H1 (cell line): Measurements from ENCODE around the gene PRTG. TPM values are rescaled to one million over a fixed set of nuclear protein-coding genes. Genes with fewer than 3 reads are reported as not detected.

Source experiments
- CTCF ChIA-PET: fragments of 300-600 bp; sonication (Branson Sonifier 250); formaldehyde crosslinking; loops from one replicate; lab custom pipeline; 2021; ENCODE audit not compliant: partially characterized antibody; lab: Charles Lee
- POLR2A ChIA-PET: fragments of 300-600 bp; sonication (Branson Sonifier 250); formaldehyde crosslinking; loops from one replicate; lab custom pipeline; 2021; ENCODE audit warnings: inconsistent platforms; ENCODE audit not compliant: partially characterized antibody; lab: Charles Lee
- DNase-seq, 2 experiments: peaks; one replicate each; pipeline versions ENCODE4 v3.0.0 to v3.0.0-alpha.2; 2010 to 2022; ENCODE audit warnings: low spot score in 2 of 2, low read depth in 1 of 2, mixed read lengths in 1 of 2
- FAIRE-seq: peaks from 2 replicates; lab custom pipeline; 2011; peaks lifted over from hg19 to GRCh38; lab: Jason Lieb, UNC
- H2AFZ ChIP-seq: 2 replicates; pipeline ENCODE4 v1.8.1; 2012; ENCODE audit warnings: low read length, inconsistent platforms
- H2AK5ac ChIP-seq: 2 replicates; pipeline ENCODE4 v1.6.1; 2013; ENCODE audit warnings: low read depth, low read length
- H2BK120ac ChIP-seq: replicated peaks from 2 replicates; pipeline ENCODE3; 2013; ENCODE audit warnings: low read depth, low read length, inconsistent platforms
- H2BK12ac ChIP-seq: 2 replicates; pipeline ENCODE4 v1.6.1; 2013; ENCODE audit warnings: low read depth, low read length
- H2BK15ac ChIP-seq: 2 replicates; pipeline ENCODE4 v1.6.1; 2013; ENCODE audit warnings: low read length
- H2BK20ac ChIP-seq: 2 replicates; pipeline ENCODE4 v1.6.1; 2013; ENCODE audit warnings: low read length
- H2BK5ac ChIP-seq: 2 replicates; pipeline ENCODE4 v1.6.1; 2013; ENCODE audit warnings: low read depth, low read length
- H3K14ac ChIP-seq: 2 replicates; pipeline ENCODE4 v1.6.1; 2013; ENCODE audit warnings: inconsistent platforms; ENCODE audit not compliant: insufficient read length
- H3K18ac ChIP-seq: 2 replicates; pipeline ENCODE4 v1.6.1; 2013; ENCODE audit warnings: low read length; ENCODE audit errors: extremely low read depth
- H3K23ac ChIP-seq: 2 replicates; pipeline ENCODE4 v1.6.1; 2013; ENCODE audit warnings: inconsistent platforms; ENCODE audit not compliant: insufficient read length
- H3K23me2 ChIP-seq: 2 replicates; pipeline ENCODE4 v1.6.1; 2013; ENCODE audit warnings: low read depth, low read length
- H3K27ac ChIP-seq: 2 replicates; pipeline ENCODE4 v1.6.1; 2011; ENCODE audit warnings: low read depth, low read length, inconsistent platforms
- H3K27me3 ChIP-seq, 4 experiments: replicated peaks in 1 of 4; 1 replicate in 1 of 4; 2 replicates in 3 of 4; pipeline versions ENCODE4 v1.6.1 to v1.8.1; 2011 to 2013; ENCODE audit warnings: low read length in 3 of 4, mild to moderate bottlenecking in 3 of 4, inconsistent platforms in 2 of 4, mixed read lengths in 2 of 4, moderate library complexity in 1 of 4; ENCODE audit not compliant: control insufficient read depth in 3 of 4, insufficient read depth in 3 of 4; ENCODE audit errors: extremely low read depth in 1 of 4
- H3K36me3 ChIP-seq, 4 experiments: 2 replicates each; pipeline versions ENCODE4 v1.6.1 to v1.8.1; 2011 to 2013; ENCODE audit warnings: mild to moderate bottlenecking in 4 of 4, low read length in 3 of 4, moderate library complexity in 2 of 4, control low read depth in 1 of 4, inconsistent platforms in 1 of 4; ENCODE audit not compliant: insufficient read depth in 4 of 4, control insufficient read depth in 2 of 4
- H3K4ac ChIP-seq: replicated peaks from 2 replicates; pipeline ENCODE3; 2013; ENCODE audit warnings: low read length, low read depth, mixed read lengths, inconsistent platforms; ENCODE audit not compliant: insufficient read length
- H3K4me1 ChIP-seq, 4 experiments: replicated peaks in 1 of 4; 1 replicate in 1 of 4; 2 replicates in 3 of 4; pipeline versions ENCODE4 v1.6.1 to v1.8.1; 2011 to 2013; ENCODE audit warnings: low read length in 3 of 4, inconsistent platforms in 2 of 4, mixed read lengths in 1 of 4; ENCODE audit not compliant: insufficient read depth in 4 of 4, control insufficient read depth in 3 of 4
- H3K4me2 ChIP-seq, 2 experiments: 2 replicates each; pipeline versions ENCODE4 v1.6.1 to v1.8.1; 2011 to 2013; ENCODE audit warnings: low read depth in 2 of 2, low read length in 2 of 2, control low read depth in 1 of 2, inconsistent platforms in 1 of 2, mild to moderate bottlenecking in 1 of 2; ENCODE audit not compliant: insufficient read depth in 1 of 2
- H3K4me3 ChIP-seq, 4 experiments: fragments of 200-600, 300-600 bp in 1 of 4; sonication (generic), shearing (Covaris generic), sonication (Bioruptor Twin) in 1 of 4; 2 replicates each; pipeline versions ENCODE4 v1.5.1 to v1.8.1; 2011 to 2016; ENCODE audit warnings: low read length in 4 of 4, low read depth in 3 of 4, control low read depth in 2 of 4, inconsistent platforms in 2 of 4, mild to moderate bottlenecking in 2 of 4, mixed read lengths in 1 of 4, moderate library complexity in 1 of 4; ENCODE audit not compliant: insufficient read depth in 2 of 4; ENCODE audit errors: extremely low read depth in 1 of 4
- H3K56ac ChIP-seq: replicated peaks from 2 replicates; pipeline ENCODE3; 2013; ENCODE audit warnings: low read depth, mild to moderate bottlenecking, mixed read lengths, low read length, inconsistent platforms; ENCODE audit not compliant: insufficient read length
- H3K79me1 ChIP-seq: 2 replicates; pipeline ENCODE4 v1.6.1; 2013; ENCODE audit warnings: low read depth, low read length, control low read depth
- H3K79me2 ChIP-seq, 2 experiments: 2 replicates each; pipeline versions ENCODE4 v1.6.1 to v1.8.1; 2012 to 2013; ENCODE audit warnings: low read length in 2 of 2, mild to moderate bottlenecking in 2 of 2, inconsistent platforms in 1 of 2; ENCODE audit not compliant: insufficient read depth in 2 of 2, control insufficient read depth in 1 of 2
- H3K9ac ChIP-seq, 4 experiments: replicated peaks in 1 of 4; 1 replicate in 1 of 4; 2 replicates in 3 of 4; pipeline versions ENCODE4 v1.6.1 to v1.8.1; 2011 to 2013; ENCODE audit warnings: low read depth in 3 of 4, low read length in 3 of 4, control low read depth in 2 of 4, mild to moderate bottlenecking in 2 of 4, moderate library complexity in 2 of 4, inconsistent platforms in 1 of 4; ENCODE audit errors: extremely low read depth in 1 of 4
- H3K9me3 ChIP-seq, 2 experiments: 2 replicates each; pipeline versions ENCODE4 v1.6.1 to v1.8.1; 2012 to 2013; ENCODE audit warnings: mild to moderate bottlenecking in 2 of 2, moderate library complexity in 2 of 2, control low read depth in 1 of 2, inconsistent platforms in 1 of 2, low read depth in 1 of 2, low read length in 1 of 2, mixed read lengths in 1 of 2; ENCODE audit not compliant: insufficient read depth in 2 of 2
- H4K20me1 ChIP-seq, 2 experiments: replicated peaks in 1 of 2; 2 replicates each; pipeline versions ENCODE3 to v1.8.1; 2011 to 2013; ENCODE audit warnings: inconsistent platforms in 2 of 2, low read length in 2 of 2, mild to moderate bottlenecking in 1 of 2; ENCODE audit not compliant: insufficient read depth in 2 of 2, control insufficient read depth in 1 of 2
- H4K5ac ChIP-seq: 2 replicates; pipeline ENCODE4 v1.6.1; 2013; ENCODE audit warnings: low read length, low read depth, mixed read lengths, inconsistent platforms; ENCODE audit not compliant: insufficient read length
- H4K8ac ChIP-seq: 2 replicates; pipeline ENCODE4 v1.8.0; 2013; ENCODE audit warnings: mild to moderate bottlenecking, moderate library complexity, low read length, inconsistent platforms; ENCODE audit not compliant: insufficient read depth; ENCODE audit errors: extremely low read depth
- H4K91ac ChIP-seq: replicated peaks from 2 replicates; pipeline ENCODE3; 2013; ENCODE audit warnings: low read length, mixed read lengths, inconsistent platforms; ENCODE audit not compliant: insufficient read length
- BACH1 ChIP-seq: IDR thresholded peaks from 2 replicates; pipeline ENCODE4 v1.6.1; 2012; ENCODE audit warnings: low read length, improper control_type of control experiment
- WGBS, 2 experiments: shearing (Covaris generic) in 1 of 2; methylation state at CpG; one replicate each; pipeline versions ENCODE4 v1.1.6 to v1.1.7; 2013 to 2015; ENCODE audit warnings: low lambda C conversion rate in 2 of 2, mixed read lengths in 2 of 2, inconsistent platforms in 1 of 2, low coverage in 1 of 2, missing lambda C conversion rate in 1 of 2; ENCODE audit not compliant: insufficient replicate concordance in 2 of 2, insufficient coverage in 1 of 2, insufficient read length in 1 of 2; ENCODE audit errors: extremely low coverage in 1 of 2, missing lambda C conversion rate in 1 of 2; 5-methylcytosine and 5-hydroxymethylcytosine counted together
- polyA plus RNA-seq, 7 experiments: library from polyadenylated mRNA; depleted of rRNA in 3 of 7; stranded (reverse) in 5 of 7; unstranded in 2 of 7; fragments of >200 nt in 5 of 7; fragments of 200-250 nt in 2 of 7; gene quantifications; 1 replicate in 5 of 7; 2 replicates in 1 of 7; 4 replicates in 1 of 7; pipeline versions ENCODE4 v1.2.1 to v1.2.3, GENCODE V29; 2011 to 2013; ENCODE audit warnings: missing spikeins in 2 of 7, mixed read lengths in 2 of 7
- total RNA-seq: library from RNA; stranded (reverse); fragmentation: NEBNext Ultra II Directional; extraction: Animal tissue kit (Norgen Biotek cat#: 25700); gene quantifications from 2 replicates; pipeline ENCODE4 v1.2.1, GENCODE V29; 2021

Gene PRTG
- total and polyA plus RNA-seq, 2 of the 8 experiments (the other 6 are each of a cell fraction or from before 2014, with no cell fraction given), result 3.1 to 3.2 TPM

DNA sequence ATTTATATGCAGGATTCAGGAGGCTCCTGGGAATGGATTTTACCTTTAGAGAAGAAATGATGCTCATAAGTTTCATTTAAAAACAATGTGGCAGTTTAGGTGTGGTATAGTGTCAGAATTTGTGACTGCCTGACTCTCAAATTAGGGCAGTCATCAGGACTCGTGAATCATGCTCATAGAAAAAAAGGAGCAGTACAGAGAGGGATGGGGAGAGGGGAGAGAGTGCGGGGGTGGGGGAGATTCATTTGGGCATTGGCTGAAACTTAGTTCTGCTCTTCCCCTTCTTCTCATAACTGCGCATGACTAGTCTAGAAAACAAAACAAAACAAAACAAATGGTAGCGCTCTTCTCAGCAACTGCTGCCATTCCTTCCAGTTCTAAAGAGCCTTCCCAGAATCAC, 44.3 kb downstream of the PRTG start:
- Histone ChIP-seq H4K20me1 (peaks cover 0 to 3% of the 10 kb centered on the region in 2 experiments), H4K5ac (no peak overlapping the region), H2AFZ (no peak overlapping the region), H2BK15ac (no peak overlapping the region), H3K79me1 (no peaks in the 10 kb centered on the region), H4K8ac (no peak overlapping the region; the same call in 1 of the 2 replicates), H3K36me3 (no peaks in the 10 kb centered on the region), H3K23me2 (no peaks in the 10 kb centered on the region), H3K27ac (no peak overlapping the region), H3K56ac (no peak overlapping the region), H2BK20ac (no peak overlapping the region), H3K4ac (no peak overlapping the region), H3K4me2 (no peak overlapping the region), H3K27me3 (no peaks in the 10 kb centered on the region; a peak in 1 of 7 replicates), H2BK120ac (no peak overlapping the region), H3K18ac (no peak overlapping the region), H3K9ac (no peak overlapping the region), H2AK5ac (no peak overlapping the region), H2BK12ac (no peak overlapping the region), H3K79me2 (no peaks in the 10 kb centered on the region), H3K4me3 (no peak overlapping the region), H3K14ac (no peak overlapping the region), H4K91ac (no peak overlapping the region), H2BK5ac (no peak overlapping the region), H3K9me3 (no peaks in the 10 kb centered on the region), H3K23ac (no peak overlapping the region), H3K4me1 (peaks cover 0 to 9% (median 3%) of the 10 kb centered on the region in 4 experiments; a peak in 4 of 7 replicates)
- DNase-seq, result no peak
- 91% methylated on average over 3 of the region's 4 CpGs; no CpG with 5 or more reads in 1 of the 2 experiments for WGBS, 2 experiments
- POLR2A ChIA-PET, result no interaction called here
- TF ChIP-seq BACH1, result no peak
- CTCF ChIA-PET, result interaction anchor here (0.6 kb wide), 1 partner anchor 122 kb away, joined by 3 read pairs; no protein-coding TSS in a partner anchor
- FAIRE-seq, result no peak
